Hypothalamus (tissue), 51 donors: ENCODE results near the gene CARS1.
"Not testable (repeated sequence)": the region's sequence is repeated elsewhere in the genome, so short reads cannot be mapped to it uniquely, and the experiment has no call there.

ENCODE experiments used
- DNase-seq, 51 donors: peaks; one replicate each; lab custom pipeline; 2025; lab: John Stamatoyannopoulos, UW

The CARS1 gene

GRCh38 chr11:3063876-3064275 is 6.7 kb upstream of the CARS1 start:
- DNase-seq, result not testable (repeated sequence)

- DNase-seq, result not testable (repeated sequence)
These were observed 6.2 kb upstream of the CARS1 start for GRCh38 chr11:3063432-3063831.

- no peak for DNase-seq
These were observed 3.3 kb upstream of the CARS1 start for GRCh38 chr11:3060436-3061025.

GRCh38 chr11:3058753-3059664 is 1.8 kb upstream of the CARS1 start:
- DNase-seq, result no peak

- DNase-seq, result peak in 1 of 51 donors; percentile 12
These were observed 741 bp downstream of the CARS1 start for GRCh38 chr11:3056296-3057068.

GRCh38 chr11:3055891-3056290 is 1.3 kb downstream of the CARS1 start:
- DNase-seq, result no peak

- no peak for DNase-seq
These were observed 4.7 kb downstream of the CARS1 start for GRCh38 chr11:3052567-3052966.

- DNase-seq, result peak in 2 of 51 donors; percentile 37 to 49
These were observed 5.1 kb downstream of the CARS1 start for GRCh38 chr11:3052109-3052479.

GRCh38 chr11:3051196-3052108 is 5.8 kb downstream of the CARS1 start:
- DNase-seq, result peak in 14 of 51 donors; percentile 8 to 54 (median 31)

- DNase-seq, result peak in 2 of 51 donors; percentile 30 to 50
These were observed 6.6 kb downstream of the CARS1 start for GRCh38 chr11:3050386-3051195.

GRCh38 chr11:3049430-3050243 is 7.6 kb downstream of the CARS1 start:
- DNase-seq, result peak in 50 of 51 donors; percentile 29 to 95 (median 81)

GRCh38 chr11:3047637-3048036 is 9.6 kb downstream of the CARS1 start:
- DNase-seq, result no peak

GRCh38 chr11:3046641-3047040 is 10.6 kb downstream of the CARS1 start:
- no peak for DNase-seq

GRCh38 chr11:3046190-3046589 is 11.0 kb downstream of the CARS1 start:
- peak in 2 of 51 donors; percentile 16 to 44 for DNase-seq

- DNase-seq, result no peak
These were observed 12.3 kb downstream of the CARS1 start for GRCh38 chr11:3044915-3045314.

- DNase-seq, result no peak
These were observed 13.2 kb downstream of the CARS1 start for GRCh38 chr11:3044004-3044403.

GRCh38 chr11:3043315-3043871 is 13.8 kb downstream of the CARS1 start:
- DNase-seq, result peak in 31 of 51 donors; percentile 8 to 82 (median 50)
